ENCODE data around the gene SYNGAP1.
"Not testable (repeated sequence)": the region's sequence is repeated elsewhere in the genome, so short reads cannot be mapped to it uniquely, and the experiment has no call there.

The SYNGAP1 gene

DNA sequence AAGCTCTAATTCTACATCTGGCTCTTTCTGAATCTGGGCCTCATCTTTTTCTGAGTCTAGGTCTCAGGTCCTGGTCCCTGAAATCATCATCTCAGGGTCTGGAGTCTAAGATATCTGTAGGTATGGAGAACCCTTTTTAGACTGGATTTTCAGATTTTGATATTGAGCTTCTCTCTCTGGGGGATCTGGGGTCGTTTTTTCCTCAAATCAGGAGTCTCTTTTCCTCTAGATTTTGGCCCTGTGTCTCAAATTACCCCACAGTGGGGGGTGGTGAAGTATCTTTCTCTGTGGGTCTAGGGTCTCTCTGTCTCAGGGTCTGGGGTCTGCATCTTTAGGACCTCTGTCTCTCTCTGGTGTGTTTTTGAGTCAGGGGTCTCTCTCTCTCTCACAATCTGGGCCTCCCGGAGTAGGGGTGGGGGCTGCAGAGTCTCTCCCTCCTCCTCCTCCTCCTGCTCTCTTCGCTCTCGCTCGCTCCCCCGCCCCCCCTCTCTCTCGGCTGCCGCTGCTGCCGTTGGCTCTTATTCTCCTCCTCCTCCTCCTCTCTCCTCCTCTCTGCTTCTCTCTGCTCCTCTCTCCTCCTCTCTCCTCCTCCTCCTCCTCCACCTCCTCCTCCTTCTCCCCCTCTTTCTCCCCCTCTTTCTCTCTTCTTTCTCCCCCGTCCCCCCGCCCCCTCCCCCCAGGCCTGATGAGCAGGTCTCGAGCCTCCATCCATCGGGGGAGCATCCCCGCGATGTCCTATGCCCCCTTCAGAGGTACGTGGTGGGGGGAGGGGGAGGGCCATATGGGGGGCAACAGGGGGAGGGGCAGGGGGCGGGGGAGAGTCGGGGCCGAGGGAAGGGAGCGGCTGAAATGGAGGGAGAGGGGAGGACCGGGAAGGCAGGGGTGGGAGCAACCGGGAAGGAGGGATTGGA, at the start of gene SYNGAP1:
Gene SYNGAP1 (plus strand): TSS at position 486 of the 911 bp plus-strand sequence. CDS start 200 bp downstream, at position 686.
- DNase-seq (ENCODE audit: extremely low spot score) = no peak
- ChIA-PET POLR2A (no interaction called here), CTCF (interaction anchor here (0.7 to 1.9 kb wide), 5 partner anchors 9 to 302 kb away, joined by 3 to 9 read pairs (median 4); no protein-coding TSS in a partner anchor)

DNA sequence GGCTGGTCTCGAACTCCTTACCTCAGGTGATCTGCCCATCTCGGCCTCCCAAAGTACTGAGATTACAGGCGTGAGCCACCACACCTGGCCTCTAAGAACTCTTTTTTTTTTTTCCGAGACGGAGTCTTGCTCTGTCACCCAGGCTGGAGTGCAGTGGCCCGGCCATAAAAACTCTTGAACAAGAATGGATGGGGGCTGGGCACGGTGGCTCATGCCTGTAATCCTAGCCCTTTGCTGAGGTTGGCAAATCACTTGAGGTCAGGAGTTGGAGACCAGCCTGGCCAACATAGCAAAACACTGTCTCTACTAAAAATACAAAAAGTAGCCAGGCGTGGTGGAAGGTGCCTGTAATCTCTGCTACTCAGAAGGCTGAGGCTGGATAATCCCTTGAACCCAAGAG, 48.0 kb upstream of the SYNGAP1 start:
- POLR2A ChIA-PET; DNase-seq (ENCODE audit: extremely low spot score): not testable (repeated sequence)
- CTCF ChIA-PET = interaction anchor here (1.1 to 1.2 kb wide), 2 partner anchors 10 to 27 kb away, joined by 3 to 5 read pairs; no protein-coding TSS in a partner anchor

More for the DNA sequence above, at the start of gene SYNGAP1:
- TF ChIP-seq, protein P1, sequence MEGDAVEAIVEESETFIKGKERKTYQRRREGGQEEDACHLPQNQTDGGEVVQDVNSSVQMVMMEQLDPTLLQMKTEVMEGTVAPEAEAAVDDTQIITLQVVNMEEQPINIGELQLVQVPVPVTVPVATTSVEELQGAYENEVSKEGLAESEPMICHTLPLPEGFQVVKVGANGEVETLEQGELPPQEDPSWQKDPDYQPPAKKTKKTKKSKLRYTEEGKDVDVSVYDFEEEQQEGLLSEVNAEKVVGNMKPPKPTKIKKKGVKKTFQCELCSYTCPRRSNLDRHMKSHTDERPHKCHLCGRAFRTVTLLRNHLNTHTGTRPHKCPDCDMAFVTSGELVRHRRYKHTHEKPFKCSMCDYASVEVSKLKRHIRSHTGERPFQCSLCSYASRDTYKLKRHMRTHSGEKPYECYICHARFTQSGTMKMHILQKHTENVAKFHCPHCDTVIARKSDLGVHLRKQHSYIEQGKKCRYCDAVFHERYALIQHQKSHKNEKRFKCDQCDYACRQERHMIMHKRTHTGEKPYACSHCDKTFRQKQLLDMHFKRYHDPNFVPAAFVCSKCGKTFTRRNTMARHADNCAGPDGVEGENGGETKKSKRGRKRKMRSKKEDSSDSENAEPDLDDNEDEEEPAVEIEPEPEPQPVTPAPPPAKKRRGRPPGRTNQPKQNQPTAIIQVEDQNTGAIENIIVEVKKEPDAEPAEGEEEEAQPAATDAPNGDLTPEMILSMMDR (IDR thresholded peaks at IDR 0.05; ENCODE audit: control extremely low read depth, extremely low read depth, low read depth, missing control alignments) = no peak

DNA sequence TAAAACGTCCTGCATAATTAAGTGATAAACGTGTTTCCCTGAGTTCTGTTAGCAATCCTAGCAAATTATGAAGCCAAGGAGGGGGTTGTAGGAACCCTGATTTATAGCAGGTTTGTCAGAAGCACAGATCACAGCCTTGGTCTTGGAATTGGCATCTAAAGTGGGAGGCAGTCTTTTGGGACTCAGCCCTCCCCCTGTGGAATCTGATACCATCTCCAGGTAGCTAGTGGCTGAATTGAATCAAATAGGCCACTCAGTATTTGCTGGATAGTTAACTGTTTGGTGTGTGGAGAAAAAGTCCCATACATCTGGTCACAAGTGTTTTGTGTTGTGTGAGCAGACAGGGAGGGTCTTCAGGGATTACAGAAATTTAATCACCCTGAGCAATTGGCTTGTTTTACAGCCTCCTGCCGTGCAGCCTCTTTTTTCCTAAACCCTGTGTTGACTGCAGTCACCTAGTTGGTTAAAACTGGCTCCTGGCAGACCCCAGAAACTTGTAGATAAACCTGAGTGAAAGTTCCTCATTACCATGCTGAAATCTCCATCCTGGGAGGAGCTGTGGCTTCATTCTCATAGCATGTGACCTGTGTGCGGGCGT, 47.2 kb upstream of the SYNGAP1 start:
- no peak for DNase-seq (ENCODE audit: extremely low spot score)
- CTCF ChIA-PET = interaction anchor here (1.1 to 1.2 kb wide), 2 partner anchors 9 to 27 kb away, joined by 3 to 5 read pairs; no protein-coding TSS in a partner anchor
- POLR2A ChIA-PET = no interaction called here
- TF ChIP-seq, protein P1 (IDR thresholded peaks at IDR 0.05; ENCODE audit: control extremely low read depth, extremely low read depth, low read depth, missing control alignments) = no peak

DNA sequence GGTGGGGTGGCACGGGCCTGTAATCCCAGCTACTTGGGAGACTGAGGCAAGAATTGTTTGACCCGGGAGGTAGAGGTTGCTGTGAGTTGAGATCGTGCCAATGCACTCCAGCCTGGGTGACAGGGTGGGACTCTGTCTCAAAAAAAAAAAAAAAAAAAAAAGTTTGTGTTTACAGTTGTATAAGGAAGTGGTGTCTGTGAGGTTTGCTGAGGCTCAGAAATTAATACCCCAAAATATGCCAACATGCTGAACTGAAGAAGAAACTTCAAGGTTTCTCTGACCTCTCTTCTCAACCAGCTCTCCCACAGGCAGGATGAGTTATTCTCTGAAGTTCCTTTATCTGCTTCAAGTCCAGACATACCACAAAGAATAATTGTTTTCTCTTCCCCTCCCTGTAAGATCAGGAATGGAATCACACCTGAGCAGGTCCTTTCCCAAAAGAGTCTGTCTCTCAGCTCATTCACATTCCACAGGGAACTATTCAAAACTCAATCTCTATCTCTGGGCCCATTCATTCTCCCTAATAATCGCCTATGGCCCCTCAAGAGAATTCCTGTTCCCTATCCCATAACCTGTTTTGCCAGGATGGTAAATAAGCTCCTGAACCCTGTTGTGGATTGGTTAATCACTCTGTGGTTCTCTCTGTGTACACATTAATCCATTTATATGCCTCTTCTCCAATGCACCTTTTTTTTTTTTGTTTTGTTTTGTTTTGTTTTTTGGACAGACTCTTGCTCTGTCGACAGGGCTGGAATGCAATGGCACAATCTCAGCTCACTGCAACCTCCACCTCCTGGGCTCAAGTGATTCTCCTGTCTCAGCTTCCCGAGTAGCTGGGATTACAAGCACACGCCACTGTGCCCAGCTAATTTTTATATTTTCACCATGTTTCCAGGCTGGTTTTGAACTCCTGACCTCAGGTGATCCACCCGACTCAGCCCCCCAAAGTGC, 45.6 kb upstream of the SYNGAP1 start:
- TF ChIP-seq, protein P1 (IDR thresholded peaks at IDR 0.05; ENCODE audit: control extremely low read depth, extremely low read depth, low read depth, missing control alignments) = no peak
- CTCF ChIA-PET = interaction anchor here (1.0 to 2.8 kb wide), 5 partner anchors 13 to 38 kb away, joined by 3 to 9 read pairs (median 4); no protein-coding TSS in a partner anchor
- POLR2A ChIA-PET = no interaction called here
- DNase-seq (ENCODE audit: extremely low spot score) = no peak

DNA sequence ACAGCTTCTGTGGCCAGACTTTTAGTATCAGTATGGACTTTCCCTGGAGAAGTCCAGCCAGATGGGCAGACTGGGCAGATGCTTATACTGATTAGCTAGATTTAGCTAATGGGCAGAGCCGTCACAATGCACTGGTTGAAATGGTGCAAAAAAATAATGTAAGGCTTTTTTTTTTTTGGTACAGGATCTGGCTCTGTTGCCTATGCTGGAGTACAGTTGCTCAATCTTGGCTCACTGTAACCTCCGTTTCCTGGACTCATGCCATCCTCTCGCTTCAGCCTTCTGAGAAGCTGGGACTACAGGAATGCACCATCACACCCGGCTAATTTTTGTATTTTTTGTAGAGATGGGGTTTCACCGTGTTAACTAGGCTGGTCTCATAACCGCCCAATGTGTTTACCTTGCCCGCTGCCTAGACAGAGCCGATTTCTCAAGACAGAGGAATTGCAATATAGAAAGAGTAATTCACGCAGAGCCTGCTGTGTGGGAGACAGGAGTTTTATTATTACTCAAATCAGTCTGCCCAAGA, 44.7 kb upstream of the SYNGAP1 start:
- TF ChIP-seq, protein P1 (IDR thresholded peaks at IDR 0.05; ENCODE audit: control extremely low read depth, extremely low read depth, low read depth, missing control alignments) = no peak
- CTCF ChIA-PET = interaction anchor here (1.0 to 2.8 kb wide), 5 partner anchors 13 to 39 kb away, joined by 3 to 9 read pairs (median 4); no protein-coding TSS in a partner anchor
- DNase-seq (ENCODE audit: extremely low spot score) = no peak
- POLR2A ChIA-PET = no interaction called here

DNA sequence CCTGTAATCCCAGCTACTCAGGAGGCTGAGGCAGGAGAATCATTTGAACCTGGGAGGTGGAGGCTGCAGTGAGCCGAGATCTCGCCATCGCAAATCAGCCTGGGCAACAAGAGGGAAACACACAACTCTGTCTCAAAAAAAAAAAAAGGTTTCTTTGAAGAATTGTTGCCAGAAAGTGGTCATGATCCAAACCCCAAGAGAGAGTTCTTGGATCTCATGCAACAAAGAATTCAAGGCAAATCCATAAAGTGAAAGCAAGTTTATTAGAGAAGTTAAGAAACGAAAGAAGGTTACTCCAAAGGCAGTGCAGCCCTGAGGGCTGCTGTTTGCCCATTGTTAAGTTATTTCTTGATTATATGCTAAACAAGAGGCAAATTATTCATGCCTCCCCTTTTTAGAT, 42.7 kb upstream of the SYNGAP1 start:
- no peak for DNase-seq (ENCODE audit: extremely low spot score)
- POLR2A ChIA-PET = no interaction called here
- CTCF ChIA-PET = no interaction called here
- TF ChIP-seq, protein P1 (IDR thresholded peaks at IDR 0.05; ENCODE audit: control extremely low read depth, extremely low read depth, low read depth, missing control alignments) = no peak

DNA sequence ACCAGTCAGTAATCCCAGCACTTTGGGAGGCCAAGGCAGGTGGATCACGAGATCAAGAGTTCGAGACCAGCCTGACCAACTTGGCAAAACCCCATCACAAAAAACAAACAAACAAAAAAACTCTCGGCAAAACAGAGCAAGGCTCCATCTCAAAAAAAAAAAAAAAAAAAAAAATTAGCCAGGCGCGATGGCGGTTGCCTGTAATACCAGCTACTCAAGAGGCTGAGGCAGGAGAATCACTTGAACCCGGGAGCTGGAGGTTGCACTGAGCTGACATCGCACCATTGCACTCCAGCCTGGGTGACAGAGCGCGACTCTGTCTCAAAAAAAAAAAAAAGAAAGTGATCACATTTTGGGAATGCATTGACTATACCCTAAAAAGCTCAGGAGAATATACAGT, 40.7 kb upstream of the SYNGAP1 start:
- CTCF ChIA-PET = interaction anchor here (1.1 kb wide), 1 partner anchor 12 kb away, joined by 4 read pairs; no protein-coding TSS in a partner anchor
- DNase-seq (ENCODE audit: extremely low spot score); POLR2A ChIA-PET: not testable (repeated sequence)

Measured in GM10248 (cell line).